GM18498 (cell line): ENCODE measurements around the gene FSD2.
"Not testable (repeated sequence)": the region's sequence is repeated elsewhere in the genome, so short reads cannot be mapped to it uniquely, and the experiment has no call there.

Experiments used
- ATAC-seq: cut with Tn5 transposase; IDR thresholded peaks from one replicate; pipeline ENCODE4 v1.9.1; 2021; ENCODE audit warnings: mild to moderate bottlenecking, moderate library complexity; ENCODE audit not compliant: unreplicated experiment

The FSD2 gene

DNA sequence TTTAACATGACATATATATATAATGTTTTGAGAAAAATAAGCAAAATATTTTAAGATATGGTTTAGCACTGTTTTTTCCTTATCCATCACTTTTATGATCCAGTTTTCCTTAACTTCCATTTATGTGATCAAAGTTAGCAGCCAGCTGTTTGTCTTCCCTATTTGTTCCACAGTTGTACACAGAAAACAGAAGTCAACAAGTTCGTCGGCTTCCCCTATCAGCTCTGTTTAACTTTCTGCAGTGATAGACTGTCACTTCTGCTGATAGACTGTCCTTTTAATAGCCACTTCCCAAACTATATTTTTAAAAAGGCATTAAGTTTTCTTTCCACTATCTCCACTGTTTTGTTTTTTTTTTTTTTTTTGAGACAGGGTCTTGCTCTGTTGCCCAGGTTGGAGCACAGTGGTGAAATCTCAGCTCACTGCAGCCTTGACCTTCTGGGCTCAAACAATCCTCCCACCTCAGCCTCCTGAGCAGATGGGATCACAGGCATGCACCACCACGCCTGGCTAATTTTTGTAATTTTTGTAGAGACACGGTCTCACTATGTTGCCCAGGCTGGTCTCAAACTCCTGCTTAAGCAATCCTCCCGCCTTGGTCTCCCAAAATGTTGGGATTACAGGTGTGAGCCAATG, 7.2 kb downstream of the FSD2 start:
- no peak for ATAC-seq

GRCh38 chr15:82798104-82798503, 7.8 kb downstream of the FSD2 start:
- ATAC-seq = no peak

DNA sequence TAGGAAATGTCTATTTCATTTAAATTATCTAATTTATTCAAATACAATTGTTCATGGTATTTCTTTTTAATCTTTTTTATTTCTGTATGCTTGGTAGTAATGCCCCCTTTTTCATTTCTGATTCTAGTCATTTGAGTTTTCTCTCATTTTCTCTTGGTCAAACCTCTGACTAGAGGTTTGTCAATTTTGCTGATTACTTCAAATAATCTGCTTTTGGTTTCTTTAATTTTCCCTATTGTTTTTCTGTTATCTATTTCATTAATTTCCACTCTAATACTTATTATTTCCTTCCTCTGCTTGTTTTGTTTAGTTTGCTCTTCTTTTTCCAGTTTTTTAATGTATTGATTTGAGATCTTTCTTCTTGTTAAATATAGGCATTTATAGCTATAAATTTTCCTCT, 12.1 kb downstream of the FSD2 start:
- no peak for ATAC-seq

DNA sequence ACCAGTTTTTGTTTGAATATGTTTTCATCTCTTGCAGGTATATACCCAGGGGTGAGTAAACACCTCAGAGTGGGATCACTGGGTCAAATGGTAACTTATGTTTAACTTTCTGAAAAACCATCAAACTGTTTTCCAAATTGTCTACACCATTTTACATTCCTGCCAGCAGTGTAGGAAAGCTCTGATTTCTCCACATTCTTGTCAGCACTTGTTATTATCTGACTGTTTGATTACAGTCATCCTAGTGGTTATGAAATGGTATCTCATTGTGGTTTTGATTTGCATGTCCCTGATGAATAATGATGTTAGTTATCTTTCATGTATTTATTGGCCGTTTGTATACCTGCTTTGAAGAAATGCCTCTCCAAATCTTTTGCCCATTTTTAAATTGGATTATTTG, 13.8 kb downstream of the FSD2 start:
- ATAC-seq = no peak

DNA sequence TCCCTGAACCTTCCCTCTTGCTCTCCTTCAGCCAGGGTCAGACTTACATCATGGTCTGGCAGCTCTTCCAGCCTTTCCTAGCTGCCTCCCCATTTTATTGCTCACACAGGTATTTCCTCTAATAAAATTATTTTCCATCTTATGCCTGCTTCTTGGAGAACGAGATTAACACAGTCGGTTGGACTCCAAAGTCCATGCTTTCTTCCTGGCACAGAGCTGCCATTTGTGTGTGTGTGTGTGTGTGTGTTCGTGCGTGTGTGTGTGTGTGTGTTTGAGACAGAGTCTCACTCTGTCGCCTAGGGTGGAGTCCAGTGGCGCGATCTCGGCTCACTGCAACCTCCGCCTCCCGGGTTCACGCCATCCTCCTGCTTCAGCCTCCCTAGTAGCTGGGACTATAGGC, 15.5 kb downstream of the FSD2 start:
- ATAC-seq = no peak

GRCh38 chr15:82789491-82789890, 16.4 kb downstream of the FSD2 start:
- no peak for ATAC-seq

GRCh38 chr15:82788496-82788895, 17.4 kb downstream of the FSD2 start:
- ATAC-seq = no peak

DNA sequence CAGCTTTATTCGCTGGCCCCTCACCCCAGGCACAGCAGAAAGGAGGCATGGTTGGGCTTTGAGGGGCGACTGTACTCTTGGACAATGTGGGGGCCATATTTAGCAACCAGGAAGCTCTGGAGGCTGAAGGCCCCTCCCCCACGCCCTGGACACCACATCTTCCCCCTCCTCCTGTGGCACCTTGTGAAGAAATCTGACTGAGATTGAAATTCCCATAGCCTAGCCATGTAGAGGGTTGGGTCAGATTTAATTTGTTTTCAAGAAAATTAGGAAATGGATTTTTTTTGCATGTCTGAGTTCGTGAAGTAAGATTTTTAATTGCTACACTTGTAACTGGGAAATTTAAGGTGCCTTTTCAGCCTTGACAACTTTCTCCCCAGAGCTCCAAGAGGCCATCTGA, 24.5 kb downstream of the FSD2 start:
- no peak for ATAC-seq

- ATAC-seq = no peak
These were observed 27.1 kb downstream of the FSD2 start for GRCh38 chr15:82778755-82779154.

DNA sequence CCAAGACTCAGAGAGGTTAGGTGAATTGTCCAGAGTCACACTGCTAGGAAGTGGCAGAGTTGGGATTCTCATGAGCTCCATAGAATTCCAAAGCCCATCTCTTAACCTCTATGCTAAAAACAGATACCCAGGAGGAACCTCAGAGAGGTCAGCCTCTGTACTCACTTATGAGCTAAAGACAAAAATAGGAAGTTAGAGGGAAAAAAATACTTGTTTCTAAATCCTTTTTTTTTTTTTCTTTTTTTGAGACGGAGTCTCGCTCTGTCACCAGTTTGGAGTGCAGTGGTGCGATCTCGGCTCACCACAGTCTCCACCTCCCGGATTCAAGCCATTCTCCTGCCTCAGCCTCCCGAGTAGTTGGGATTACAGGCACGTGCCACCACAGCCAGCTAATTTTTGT, 31.4 kb downstream of the FSD2 start:
- no peak for ATAC-seq

- no peak for ATAC-seq
These were observed 33.9 kb downstream of the FSD2 start for GRCh38 chr15:82771789-82772607.

DNA sequence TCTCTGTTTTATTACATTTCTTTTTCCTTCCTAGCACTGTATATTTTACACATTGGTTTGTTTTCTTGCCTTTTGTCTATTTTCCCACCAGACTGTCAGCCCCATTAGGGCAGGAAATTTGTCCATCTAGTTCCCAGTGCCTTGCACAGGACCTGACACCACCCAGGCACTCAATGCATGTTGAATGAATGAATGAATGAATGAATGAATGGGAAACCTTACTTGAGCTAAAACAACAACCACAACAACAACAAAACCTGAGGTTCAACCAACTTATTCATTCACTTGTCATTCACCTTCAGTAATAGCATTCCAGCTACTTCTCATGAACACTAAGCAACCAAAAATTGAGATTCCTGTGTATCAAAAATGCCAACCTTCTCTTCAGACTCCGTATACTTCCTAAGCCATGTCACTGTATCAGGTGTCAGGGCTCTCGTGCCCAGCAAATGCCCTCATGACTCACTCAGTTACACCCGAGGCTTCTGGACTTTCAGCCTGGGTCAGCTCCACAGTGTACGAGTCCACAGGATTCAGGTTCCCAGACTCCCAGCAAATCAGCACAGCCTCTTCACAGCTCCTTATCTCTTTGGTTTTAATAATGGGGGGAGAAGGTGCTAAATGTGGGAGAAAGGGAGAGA, 37.3 kb downstream of the FSD2 start:
- no peak for ATAC-seq

DNA sequence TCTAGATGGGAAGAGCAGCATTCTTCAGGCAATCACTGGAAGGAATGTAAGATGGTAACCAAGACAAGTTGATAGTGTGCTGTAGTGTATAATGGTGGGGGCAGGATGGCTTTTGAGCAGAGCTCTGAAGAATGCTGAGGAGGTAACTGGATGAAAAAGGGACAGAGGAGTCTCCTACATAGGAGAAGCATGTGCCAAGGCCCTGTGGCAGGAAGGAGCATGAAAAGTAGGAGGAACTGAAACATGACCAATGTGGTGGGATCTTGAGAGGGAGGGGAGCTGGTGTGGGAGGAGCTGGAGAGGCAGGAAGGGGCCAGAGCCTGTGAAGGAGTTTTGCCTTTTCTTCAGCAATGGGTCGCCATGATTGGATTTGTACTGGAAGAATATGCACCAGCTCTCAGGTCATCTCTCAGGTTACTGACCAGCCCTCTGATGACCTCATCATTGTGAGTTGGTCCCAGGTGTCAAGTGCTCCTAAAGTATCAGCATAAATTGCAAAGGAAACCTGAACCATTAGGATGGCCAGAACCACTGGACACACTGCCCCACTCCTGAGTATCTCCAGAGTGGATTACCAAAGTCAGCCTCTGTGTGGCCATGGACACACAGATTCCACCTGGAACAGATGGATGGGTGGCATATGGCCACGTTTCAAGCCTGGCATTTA, 38.6 kb downstream of the FSD2 start:
- no peak for ATAC-seq

DNA sequence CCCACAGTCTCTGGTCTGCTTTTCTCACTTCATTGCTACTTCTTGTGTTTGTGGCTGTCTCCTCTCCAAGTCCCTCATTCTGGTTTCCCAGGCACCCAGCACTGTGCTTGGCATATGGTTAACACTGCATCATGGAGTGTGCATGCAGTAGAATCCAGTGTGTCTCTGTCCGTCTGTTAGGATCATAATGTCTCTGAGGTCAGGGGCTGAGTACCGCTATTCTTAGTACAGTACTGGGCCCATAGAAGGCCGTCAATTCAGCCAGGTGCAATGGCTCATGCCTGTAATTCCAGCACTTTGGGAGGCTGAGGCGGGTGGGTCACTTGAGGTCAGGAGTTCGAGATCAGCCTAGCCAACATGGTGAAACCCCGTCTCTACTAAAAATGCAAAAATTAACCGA, 39.7 kb downstream of the FSD2 start:
- ATAC-seq = not testable (repeated sequence)

DNA sequence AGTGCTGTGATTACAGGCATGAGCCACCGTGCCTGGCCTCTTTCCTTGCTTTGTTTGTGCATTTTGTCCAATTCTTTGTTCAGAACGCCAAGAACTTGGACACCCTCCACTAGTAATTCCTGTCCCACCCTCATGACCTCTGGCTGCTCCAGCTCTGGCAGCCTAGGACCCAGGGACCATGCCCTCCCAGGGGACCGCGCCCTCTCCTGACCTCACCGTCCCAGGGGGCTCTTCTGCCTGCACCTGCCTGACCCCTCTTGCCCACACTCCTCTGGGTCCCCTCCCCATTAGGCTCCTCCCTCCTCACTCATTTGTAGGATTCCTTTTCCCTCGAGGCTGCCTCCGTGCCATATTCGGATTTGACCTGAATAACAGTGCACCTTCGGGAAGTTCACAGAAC, 41.1 kb downstream of the FSD2 start:
- no peak for ATAC-seq

DNA sequence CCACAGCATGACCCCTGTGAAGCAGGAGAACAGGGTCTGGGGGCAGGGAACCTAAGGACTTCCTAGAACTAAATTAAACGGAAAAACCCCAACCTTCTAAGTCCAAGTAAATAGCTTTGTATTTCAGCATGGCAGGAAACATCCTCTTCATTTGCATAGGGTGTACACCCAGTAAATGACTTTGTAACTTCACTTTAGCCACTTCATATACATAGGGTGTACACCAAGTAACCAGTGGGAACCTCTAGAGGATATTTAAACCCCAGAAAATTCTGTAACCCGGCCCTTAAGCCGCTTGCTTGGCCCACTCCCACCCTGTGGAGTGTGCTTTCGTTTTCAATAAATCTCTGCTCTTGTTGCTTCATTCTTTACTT, 41.8 kb downstream of the FSD2 start:
- ATAC-seq = no peak

DNA sequence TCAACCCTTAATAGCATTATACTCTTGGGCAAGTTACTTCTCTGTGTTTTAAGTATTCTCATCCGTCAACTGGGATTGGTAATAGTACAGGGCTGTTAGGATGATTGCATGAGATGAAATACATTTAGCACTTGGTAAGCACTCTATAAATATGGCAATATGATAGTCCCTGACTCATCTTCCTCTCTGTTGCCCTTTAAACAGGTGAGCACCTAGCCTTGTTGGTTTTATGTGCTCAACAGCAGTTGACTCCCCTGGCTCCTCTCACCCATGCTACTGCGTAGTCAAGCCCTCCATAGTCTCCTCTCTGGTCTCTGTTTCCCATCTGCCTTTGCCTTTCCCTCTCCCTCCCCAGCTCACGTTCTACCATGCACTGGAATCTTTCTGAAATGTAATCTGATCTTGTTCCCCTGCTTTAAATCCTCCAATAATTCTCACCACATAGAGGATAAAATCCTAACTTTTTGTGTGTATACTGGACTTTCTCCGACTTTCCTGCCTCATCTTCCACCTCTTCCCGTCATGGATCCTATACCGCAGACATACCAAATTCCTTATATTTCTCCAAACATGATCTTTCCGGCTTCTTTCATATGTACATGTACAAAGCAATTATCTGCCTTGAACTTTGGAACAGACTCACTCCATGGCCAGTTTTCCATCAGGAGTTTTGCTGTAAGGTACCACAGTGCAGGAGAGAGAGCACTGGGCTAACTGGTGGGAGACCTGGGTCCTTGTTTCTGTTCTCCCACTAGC, 42.3 kb downstream of the FSD2 start:
- ATAC-seq = no peak

DNA sequence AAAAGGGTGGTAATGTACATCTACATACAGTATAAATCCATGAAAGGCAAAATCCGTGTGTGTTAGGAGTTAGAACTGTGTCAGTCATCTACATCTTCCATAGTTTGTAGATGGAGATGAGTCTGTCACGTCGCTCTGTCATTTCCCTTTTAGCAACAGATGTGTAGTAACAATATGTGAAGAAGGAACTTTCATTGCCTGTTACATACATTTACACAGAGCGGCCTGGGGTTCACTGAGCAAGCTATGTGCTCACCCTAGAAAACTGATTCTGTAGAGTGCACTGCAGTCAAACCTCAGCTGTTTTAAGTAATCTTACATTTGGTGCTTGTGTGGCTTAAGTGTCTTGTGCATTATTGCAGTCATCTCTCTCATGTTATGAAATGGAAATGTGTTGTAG, 54.6 kb downstream of the FSD2 start:
- ATAC-seq = no peak

DNA sequence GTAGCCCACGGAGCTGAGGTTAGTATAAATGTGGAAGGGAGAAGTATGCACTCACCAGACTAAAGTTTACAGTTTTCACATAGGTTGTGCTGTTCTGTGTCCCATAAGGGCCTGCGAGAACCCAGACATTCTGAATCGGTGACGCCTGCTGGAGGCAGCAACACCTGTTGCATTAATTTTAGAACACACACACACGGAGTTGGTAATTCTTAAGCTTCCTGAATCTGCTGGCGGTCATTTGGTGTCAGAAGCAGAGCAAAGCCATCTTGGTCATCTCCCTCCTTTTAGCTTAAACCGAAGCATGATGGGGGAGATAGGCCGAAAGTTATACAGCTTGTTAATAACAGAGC, 55.1 kb downstream of the FSD2 start:
- ATAC-seq = peak; percentile 35

- ATAC-seq = peak; percentile 88
These were observed 55.7 kb downstream of the FSD2 start for GRCh38 chr15:82749951-82750830.
